HG03060 (cell line): ENCODE measurements around the gene CSF2.

Experiments used
- ATAC-seq: cut with Tn5 transposase; IDR thresholded peaks from one replicate; pipeline ENCODE4 v1.9.1; 2021; ENCODE audit warnings: low read depth, moderate number of reproducible peaks; ENCODE audit not compliant: unreplicated experiment

Gene CSF2

DNA sequence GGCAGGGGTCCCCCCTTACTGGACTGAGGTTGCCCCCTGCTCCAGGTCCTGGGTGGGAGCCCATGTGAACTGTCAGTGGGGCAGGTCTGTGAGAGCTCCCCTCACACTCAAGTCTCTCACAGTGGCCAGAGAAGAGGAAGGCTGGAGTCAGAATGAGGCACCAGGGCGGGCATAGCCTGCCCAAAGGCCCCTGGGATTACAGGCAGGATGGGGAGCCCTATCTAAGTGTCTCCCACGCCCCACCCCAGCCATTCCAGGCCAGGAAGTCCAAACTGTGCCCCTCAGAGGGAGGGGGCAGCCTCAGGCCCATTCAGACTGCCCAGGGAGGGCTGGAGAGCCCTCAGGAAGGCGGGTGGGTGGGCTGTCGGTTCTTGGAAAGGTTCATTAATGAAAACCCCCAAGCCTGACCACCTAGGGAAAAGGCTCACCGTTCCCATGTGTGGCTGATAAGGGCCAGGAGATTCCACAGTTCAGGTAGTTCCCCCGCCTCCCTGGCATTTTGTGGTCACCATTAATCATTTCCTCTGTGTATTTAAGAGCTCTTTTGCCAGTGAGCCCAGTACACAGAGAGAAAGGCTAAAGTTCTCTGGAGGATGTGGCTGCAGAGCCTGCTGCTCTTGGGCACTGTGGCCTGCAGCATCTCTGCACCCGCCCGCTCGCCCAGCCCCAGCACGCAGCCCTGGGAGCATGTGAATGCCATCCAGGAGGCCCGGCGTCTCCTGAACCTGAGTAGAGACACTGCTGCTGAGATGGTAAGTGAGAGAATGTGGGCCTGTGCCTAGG is at the start of gene CSF2:
TSS of gene CSF2 (plus strand) at position 559 of the 783 bp plus-strand sequence. CDS start at position 594, 35 bp downstream.
- no peak for ATAC-seq

DNA sequence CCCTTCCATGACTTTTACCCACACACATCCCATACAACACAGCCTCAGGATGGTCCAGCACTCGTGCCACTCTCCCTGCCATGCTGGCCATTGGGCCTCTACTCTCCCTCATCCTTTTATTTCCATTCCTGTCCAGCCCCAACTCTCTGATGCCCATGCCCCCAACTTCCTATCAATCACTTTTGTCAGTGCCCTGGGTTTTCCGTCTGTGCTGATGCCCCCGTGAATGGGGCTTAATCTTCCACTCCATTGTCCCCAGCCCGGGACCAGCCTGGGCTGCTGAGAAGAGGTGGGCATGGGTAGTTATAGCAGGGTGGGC is 49.5 kb upstream of the CSF2 start:
- ATAC-seq = no peak

DNA sequence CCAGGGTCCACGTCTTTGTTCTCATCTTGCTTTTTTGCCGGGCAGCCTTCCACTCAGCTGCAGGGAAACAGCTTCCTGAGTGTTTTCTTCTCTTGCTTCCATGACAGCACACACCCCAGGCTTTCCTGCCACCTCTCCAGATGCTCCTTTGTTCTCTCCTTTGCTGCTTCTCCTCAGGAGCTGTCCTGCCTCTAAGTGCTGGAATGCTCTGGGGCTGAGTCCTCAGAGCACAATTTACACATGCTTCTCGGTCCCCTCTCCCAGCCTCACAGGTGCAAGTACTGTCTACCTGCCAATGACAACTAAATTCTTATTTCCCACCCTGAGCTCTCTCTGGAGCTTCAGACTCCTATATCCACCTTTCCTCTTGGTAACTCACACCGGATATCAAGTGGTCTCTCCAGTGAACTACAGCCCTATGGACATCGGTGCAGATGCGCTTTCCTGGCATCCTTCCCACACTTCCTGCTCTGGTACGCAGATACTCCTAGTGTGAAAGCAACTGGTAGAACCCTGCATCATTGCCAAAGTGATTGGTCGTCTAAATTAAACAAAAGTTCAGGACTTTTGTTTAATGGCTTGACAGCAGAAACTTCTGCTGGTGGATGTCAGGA is 48.7 kb upstream of the CSF2 start:
- ATAC-seq = no peak

- no peak for ATAC-seq
These were observed 48.1 kb upstream of the CSF2 start for GRCh38 chr5:132025403-132025971.

DNA sequence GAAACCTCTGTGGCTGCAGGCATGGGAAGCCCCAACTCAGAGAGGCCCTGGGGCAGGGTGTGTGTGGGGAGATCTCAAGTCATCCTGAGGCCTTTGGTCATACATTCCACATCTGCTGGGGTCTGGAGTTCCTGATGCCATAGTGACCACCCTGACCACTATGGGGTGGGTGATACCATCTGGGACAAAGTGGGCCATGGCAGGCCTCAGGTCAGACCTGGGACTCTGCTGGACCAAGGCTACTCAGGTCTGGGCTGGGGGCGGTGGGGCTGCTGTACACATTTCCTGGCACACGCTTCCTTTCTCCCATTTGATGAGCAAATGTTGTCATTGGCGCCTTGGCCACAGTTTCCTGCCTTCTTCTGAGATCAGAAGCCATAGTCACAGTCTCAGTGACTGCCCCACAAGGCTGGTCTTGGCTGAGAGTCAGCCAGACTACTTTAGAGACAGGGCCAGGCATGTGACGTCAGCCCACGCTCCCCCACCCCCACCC is 47.0 kb upstream of the CSF2 start:
- ATAC-seq = no peak

GRCh38 chr5:132027027-132027426 is 46.6 kb upstream of the CSF2 start:
- ATAC-seq = no peak

DNA sequence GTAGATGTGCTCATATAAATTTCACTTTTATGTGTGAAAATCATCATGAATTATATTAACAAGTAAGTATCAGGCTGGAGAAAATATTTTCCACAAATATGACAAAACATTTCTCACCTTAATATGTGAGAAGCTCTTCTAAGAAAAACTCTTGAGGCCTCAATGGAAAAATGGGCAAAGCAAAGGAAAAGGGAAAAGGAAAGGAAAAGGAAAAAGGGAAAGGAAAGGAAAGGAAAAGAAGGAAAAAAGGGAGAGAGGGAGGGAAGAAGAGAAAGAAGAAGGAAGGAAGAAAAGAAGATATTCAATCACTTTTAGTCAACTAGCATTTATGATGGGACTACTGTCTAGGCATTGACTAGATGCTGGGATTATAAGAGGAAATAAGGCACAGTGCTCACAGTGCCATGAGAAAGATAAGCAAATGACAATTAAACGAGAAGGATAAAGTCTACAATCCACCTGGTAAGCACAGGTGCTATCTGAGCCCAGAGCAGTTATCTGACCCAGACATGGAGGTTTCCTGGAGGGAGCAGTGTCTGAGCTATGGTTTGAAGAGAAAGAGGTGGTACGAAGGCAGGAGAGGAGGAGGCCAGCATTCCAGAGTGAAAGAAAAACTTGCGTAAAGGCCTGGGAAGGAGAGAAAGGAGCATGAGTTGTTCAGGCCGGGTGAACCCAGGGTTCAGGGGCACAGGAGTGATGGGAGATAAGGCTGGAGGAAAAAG is 43.8 kb upstream of the CSF2 start:
- no peak for ATAC-seq

- ATAC-seq = no peak
These were observed 43.0 kb upstream of the CSF2 start for GRCh38 chr5:132030610-132031009.

DNA sequence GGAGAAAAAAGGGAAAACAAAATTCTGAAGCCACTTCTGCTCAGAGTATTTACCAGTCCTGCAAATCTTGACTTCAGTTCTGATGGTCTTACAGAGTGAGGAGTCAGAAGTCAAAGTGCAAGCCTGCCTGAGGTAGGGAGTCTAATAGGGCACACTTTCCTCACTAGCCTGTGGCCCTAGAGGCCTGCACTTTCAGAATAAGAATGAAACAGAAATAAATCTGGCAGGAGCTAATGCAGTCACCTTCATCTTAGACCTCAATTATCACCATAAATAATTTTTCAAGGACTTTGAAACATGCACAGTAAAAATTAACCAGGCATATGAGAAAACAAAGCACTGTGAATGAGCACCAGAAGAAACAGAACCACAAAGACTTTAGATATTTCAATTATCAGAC is 41.4 kb upstream of the CSF2 start:
- ATAC-seq = no peak

- no peak for ATAC-seq
These were observed 40.5 kb upstream of the CSF2 start for GRCh38 chr5:132033122-132033521.

DNA sequence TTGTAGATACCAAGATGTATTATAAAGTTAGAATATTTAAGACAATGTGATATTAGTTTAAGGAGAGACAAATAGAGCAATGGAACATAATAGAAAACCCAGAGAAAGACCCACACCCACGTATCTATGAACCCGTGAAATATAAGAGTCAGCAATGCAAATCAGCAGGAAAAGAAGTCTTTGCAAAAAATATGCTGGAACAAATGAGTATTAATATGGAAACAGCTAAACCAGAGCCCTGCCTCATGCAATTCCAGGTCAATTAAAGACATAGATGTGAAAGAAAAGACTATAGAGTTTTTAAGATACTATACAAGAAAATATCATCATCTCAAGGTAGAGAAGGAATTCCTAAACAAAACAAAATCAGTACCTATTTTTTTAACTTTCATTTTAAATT is 36.2 kb upstream of the CSF2 start:
- no peak for ATAC-seq

GRCh38 chr5:132044207-132044606 is 29.4 kb upstream of the CSF2 start:
- no peak for ATAC-seq

DNA sequence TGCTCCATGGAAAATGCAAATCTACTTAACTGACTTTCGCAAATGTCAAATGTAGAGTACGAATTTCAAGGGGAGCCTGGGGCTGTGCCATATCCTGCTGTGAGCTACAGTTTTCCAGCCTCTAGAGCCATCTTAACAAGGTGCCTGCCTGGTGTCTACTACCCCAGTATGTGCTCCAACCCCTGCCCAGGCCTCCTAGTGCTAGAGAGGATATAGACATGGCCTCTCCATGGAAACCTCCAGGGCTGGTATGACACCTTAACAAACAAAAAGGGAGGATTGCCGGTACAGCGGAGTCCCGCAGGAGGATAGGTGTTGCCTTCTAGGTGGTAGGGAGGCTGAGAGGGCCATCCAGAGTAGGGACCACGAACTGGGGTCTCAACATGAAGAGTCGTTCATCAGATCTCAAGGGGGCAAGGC is 26.7 kb upstream of the CSF2 start:
- ATAC-seq = no peak

GRCh38 chr5:132049093-132049492 is 24.5 kb upstream of the CSF2 start:
- no peak for ATAC-seq

DNA sequence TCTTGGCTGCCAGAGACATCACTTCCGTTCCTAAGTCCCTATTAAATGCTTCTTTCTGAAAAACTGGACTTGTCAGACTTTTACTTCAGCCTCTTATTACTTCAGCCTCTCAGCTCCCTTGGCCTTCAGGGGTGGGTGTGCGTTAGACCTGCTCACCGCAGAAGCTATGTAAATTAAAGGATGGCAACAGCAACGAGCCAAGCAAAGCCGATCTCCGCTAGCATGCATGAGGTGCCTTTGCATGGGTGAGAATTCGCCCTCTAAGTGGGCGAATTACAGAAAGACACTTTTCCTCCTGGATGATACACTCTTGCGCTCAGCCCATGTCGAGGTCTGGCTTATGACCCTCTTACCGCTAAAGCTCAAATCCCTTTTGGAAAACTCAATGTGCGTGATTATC is 24.0 kb upstream of the CSF2 start:
- no peak for ATAC-seq

GRCh38 chr5:132050136-132050535 is 23.5 kb upstream of the CSF2 start:
- ATAC-seq = no peak

DNA sequence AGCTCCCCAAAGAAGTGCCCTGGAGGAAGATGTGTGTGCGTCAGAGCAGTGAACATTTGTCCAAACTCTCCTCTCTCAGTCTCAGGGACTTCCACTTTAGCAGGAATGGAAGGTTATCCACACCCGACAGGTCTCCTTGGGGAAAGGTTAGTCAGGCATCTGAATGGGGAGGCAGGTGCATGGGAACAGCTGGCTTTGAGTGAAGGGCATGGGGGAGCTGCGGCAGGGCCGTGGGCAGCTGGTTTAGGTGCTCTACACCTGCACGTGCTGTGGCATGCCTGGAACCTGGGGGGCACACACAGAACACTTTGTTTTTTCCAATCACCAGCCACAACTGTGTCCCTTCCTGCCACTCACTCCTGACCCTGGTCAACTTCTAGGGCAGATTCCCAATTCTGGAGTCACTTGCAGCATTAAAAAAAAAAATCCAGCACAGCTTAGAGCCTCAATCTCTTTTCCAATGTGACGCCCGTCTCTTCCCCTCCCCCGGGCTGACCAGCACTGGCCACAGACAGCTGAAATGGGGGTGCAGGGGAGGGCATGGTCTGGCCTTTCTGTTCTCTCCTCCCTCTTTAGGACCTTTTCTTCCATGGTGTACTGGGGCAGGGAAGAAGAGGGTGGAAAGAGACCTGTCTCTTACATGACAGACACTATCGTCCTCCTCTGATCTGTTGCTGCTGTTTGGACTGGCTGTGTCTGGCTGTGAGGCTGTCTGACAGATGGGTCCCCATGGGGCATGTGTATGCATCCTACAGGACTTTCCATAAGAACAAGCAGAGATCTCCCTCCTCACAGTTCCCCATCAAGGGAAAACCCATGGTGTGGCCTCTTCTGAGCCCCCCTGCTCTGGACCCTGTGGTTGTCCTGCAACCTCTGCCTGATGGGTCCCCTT is 22.7 kb upstream of the CSF2 start:
- ATAC-seq = no peak

- ATAC-seq = no peak
These were observed 21.1 kb upstream of the CSF2 start for GRCh38 chr5:132052520-132052919.

DNA sequence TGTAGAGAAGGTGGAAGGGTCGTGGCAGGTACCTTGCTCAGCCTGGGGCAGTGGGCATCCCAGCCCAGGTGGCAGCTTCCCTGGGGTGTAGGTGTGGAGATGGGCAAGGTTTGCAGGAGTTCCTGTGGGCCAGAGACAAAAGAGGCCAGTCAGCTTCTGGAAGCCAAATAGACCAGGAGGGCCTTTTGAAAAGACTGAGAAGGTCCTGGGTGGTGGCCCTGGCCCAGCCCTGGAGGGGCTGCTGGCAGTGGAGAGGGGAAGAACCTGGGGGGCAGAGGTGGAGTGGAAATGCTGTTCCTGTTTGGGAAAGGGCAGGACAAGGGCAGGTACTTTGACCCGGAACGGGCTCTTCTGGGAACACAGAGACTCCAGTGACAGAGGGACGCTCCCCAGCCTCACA is 20.1 kb upstream of the CSF2 start:
- no peak for ATAC-seq

GRCh38 chr5:132054031-132054696 is 19.4 kb upstream of the CSF2 start:
- ATAC-seq = no peak
